HG03558 (cell line): ENCODE measurements around the gene COPZ1.
"Not testable (repeated sequence)": the region's sequence is repeated elsewhere in the genome, so short reads cannot be mapped to it uniquely, and the experiment has no call there.

Experiments
- ATAC-seq: cut with Tn5 transposase; IDR thresholded peaks from one replicate; pipeline ENCODE4 v1.9.1; 2021; ENCODE audit warnings: moderate number of reproducible peaks; ENCODE audit not compliant: unreplicated experiment; ENCODE audit errors: extremely low read depth

Gene COPZ1

DNA sequence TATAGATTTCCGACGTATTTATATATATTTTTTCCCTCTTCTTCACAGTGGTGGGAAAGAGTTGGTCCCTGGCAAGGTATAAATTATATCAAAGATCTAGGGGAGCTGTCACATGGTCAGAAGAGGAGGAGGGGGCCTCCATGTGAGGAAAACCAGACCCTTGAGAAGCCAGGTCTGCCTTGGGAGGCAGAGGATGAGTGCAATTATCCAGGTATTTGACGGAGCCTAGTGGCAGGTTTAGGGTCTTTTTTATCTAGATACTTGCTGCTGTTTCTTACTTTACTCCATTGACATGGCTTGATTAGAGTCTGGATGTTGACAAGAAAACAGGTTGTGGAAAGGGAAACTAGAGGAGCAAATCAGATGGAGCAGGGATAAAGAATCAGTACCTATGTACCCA, 5.5 kb downstream of the COPZ1 start:
- ATAC-seq: no peak

- ATAC-seq: no peak
These were observed 6.5 kb downstream of the COPZ1 start for GRCh38 chr12:54331461-54331860.

GRCh38 chr12:54333420-54334034, 8.6 kb downstream of the COPZ1 start:
- ATAC-seq: no peak

GRCh38 chr12:54337280-54337842, 12.4 kb downstream of the COPZ1 start:
- ATAC-seq: no peak

DNA sequence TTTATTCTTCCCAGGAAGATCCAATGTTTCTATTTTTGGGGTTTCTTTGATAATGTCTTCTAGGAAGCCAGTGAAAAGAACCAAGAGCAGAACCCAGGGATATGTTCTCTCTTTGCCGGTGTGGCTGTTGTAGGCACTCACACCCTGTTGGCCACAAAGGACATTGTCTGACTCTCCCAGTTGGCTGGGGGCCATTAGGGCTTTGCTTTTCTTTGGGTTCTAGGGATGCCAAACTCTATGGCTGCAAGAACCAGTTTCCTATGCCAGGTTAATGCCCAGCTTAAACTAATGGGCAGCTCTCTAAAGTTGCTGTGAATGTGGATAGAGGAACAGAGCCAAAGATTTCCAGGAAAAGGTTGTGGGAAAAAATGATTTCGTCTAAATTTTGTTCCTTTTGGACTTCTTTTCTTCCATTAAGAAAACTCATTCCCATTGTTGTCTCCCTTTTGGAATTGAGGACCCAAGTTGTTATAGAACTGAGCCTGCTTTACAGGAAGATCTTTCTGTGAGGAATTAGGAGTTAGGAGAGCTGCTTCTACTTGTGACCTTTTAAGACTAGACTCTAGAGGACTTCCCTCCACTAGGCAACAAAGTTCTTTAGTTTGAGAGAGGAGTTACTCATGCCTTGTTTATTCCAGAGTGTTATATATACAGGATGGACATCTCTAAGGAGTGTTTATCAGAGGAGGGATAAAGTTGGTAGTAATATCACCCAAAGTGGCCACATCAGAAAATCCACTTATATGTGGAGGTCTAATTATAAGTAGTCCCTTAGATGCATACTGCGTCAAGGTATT, 13.1 kb downstream of the COPZ1 start:
- no peak for ATAC-seq

DNA sequence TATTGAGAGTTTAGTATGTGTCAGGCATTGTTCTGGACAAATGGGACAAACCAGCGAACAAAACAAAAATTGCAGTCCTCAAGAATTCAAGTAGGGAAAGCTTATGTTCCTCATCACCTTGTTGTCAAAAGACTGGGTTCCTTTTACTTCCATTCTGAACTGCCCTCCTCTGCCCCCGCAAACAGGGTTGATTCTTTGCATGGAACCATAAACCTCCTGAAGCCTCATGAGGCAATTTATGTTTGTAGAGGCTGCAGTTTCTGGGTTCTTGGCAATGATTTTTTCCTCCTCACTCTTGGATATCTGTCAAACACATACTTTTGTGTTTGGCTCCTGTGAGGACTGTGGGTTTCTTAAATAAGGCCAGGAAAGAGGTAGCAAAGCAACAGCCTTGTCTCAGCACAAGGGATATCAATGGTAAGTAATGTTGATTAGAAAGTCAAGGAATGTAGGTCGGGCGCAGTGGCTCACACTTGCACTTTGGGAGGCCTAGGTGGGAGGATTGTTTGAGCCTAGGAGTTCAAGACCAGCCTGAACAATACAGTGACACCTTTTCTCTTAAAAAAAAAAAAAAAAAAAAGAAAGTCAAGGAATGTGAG, 13.9 kb downstream of the COPZ1 start:
- no peak for ATAC-seq

- ATAC-seq: no peak
These were observed 15.9 kb downstream of the COPZ1 start for GRCh38 chr12:54340846-54341245.

DNA sequence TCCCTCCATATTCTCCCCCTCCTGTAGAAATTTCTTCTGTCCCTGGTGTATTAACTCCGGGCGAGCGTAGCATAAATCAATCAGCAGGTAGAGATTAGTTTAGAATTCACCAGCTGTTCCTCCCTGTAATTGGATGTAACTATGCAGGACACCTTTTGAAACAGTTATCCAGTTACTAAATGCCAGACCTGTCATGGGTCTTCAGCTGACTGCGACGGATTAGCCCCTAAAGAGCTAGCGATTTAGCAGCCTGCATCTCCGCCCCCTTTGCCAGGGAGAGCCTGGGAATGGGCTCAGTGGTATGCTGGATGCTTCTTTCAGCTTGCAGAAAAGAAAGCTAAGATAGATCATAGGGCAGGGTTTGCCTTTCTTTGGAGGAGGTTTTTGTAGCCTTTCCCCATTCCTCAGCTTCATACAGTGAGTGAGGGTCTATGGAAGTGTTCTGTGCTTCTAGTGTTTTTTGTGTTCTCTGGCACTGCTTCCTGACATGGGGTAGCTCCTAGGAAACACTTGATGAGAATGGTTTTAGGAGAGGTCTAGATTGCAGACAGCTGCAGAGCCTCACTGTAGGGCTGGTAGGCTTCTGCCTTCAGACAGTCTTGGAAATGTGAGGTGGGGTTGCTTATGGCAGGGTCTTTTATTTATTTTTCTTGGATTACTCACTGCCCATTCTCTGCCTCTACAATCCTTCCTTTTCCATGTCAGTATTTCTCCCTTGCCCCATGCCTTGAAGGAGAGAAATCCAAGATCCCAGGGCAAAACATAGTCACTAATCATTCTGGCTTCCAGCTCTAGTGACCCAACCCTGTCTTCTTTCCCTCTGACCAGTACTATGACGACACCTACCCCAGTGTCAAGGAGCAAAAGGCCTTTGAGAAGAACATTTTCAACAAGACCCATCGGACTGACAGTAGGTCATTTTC, 16.7 kb downstream of the COPZ1 start:
- no peak for ATAC-seq

- ATAC-seq: no peak
These were observed 24.1 kb downstream of the COPZ1 start for GRCh38 chr12:54349036-54349435.

DNA sequence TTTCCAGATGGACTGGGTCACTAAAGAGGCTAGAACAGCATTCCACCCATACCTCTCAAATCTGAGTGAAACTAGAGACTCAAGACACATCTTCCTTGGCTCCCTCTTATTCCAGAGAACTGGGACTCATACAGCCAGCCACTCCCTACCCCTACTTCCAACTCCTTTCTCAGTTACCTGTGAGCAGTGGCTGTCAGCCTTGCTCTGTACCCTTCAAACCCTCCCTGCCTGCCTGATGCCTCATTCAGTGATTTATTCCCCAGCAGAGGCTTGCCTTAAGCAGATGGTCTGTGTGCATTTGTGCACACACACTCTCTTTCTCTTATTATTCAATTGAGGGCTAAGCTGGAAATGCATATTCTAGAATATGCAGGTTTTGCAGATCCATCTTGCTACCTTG, 24.7 kb downstream of the COPZ1 start:
- ATAC-seq: no peak

DNA sequence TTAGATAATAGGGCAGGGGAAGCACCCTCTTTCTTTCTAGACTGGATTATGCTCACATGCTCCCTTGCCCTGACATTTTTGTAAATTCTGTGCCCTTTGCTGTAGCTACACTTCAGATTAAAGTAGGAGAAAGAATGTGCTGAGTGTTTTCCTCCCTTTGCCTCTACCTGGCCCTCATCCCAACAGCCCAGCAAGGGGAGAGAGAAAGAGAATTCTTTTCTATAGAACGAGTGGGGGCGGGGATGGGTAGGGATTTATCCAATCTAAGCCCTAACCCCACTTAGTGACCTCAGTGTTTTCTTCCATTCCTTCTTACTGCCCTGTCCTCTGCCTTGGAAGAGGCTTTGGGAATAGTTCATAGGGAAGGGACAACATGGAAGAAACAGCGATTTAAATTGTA, 25.8 kb downstream of the COPZ1 start:
- no peak for ATAC-seq

- ATAC-seq: no peak
These were observed 26.4 kb downstream of the COPZ1 start for GRCh38 chr12:54351341-54351740.

GRCh38 chr12:54352022-54352531, 27.1 kb downstream of the COPZ1 start:
- ATAC-seq: no peak

DNA sequence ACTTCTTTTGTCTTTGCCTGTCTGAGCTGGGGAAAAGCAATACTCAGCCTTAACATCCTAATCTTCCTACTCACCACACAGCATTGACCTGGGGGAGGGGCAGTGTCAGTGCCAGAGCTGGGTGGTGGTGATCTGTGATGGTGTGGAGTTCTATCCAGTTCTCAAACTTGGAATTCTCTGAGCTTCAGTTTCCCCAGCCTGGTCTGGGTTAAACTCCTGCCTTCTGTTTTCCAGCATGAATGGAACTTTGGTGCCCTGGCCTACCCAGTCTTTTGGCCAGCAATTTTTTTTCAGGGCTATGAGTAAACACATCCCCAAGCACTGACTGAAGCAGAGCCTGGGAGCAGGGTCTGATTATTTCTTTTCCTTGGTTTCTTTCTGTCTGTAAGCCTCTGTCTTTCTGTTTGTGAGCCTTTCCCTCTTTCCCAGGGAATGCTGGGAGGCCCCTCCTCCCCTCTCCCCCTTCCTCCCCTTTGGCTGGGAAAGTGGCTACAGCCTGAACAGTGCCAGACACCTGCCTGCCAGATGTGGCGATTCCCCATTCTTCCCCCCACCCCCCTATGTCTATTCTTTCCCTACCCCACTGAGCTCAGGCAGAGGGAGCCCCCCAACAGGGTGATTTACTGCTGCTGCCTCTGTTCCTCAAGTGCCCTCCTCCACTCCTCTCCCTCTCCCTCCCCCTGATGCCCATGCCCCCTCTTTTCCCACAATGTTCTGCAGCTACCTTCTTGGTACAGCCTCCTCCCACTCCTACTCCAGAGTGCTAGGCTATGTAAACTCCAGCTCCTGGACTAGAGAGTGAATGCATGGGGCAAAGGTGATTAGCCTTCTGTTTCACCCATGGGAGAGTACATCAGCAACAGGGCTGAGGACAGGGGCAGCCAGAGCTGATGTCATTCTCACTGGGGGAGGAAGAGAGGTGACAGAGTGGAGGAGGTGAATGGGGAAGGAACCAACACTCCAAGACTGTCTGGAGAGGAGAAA, 28.3 kb downstream of the COPZ1 start:
- no peak for ATAC-seq

DNA sequence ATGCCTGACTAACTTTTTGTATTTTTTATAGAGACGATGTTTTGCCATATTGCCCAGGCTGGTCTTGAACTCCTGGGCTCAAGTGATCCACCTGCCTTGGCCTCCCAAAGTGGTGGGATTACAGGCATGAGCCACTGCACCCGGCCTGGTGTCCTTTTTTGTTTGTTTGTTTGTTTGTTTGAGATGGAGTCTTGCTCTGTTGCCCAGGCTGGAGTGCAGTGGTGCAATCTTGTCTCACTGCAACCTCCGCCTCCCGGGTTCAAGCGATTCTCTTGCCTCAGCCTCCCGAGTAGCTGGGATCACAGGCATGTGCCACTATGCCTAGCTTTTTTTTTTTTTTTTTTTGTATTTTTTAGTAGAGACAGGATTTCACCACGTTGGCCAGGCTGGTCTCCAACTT, 29.3 kb downstream of the COPZ1 start:
- ATAC-seq: not testable (repeated sequence)

DNA sequence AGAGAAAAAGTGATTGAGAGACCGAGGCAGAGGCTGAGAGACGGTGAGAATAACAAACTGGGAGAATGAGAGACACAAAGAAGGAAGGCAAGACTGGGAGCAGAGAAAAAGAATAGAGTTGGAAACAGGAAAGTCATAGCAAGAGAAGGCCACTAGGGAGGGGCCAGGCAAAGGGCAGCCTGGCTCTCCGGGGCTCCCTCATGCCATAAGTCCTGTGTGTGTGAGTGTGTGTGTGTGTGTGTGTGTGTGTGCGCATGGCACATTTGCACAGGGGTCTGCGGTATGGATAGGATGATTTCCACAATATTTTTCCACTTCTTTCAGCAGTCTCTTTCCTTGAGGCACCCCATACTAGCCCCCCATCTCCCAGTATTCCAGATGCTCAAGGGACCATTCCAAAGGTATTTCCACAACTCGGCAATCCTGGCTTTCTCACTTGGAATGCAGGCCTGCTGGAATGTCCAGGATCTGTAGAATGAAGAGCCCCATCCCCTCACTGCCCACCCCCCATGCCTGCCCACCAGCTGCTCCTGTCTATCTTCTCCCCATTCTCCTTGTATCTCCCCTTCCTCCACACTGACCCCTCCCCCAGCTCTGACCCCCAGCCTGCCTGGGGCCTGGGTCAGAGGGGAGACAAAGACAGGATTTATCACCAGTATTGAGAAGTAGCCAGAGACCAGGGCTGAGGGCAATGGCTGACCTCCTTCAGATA, 30.3 kb downstream of the COPZ1 start:
- no peak for ATAC-seq

DNA sequence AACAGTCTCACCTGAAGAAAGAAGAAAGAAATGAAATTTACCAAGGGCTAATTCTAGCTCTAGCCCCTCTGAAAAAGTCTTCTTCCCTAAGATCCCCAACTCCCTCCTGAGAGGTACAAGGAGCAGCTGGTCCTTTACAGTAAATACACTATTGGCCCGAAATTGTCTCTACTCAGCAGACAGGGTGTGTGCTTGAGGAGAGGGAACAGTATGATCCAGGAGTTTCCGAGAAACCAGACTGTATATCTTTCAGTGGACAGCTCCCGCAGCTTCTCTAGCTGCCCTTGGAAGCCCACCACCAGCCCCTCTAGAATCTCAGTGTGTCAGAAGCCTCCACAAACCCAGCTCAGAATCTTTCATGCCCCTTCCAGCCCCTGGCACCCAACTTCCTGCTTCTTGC, 31.3 kb downstream of the COPZ1 start:
- no peak for ATAC-seq

DNA sequence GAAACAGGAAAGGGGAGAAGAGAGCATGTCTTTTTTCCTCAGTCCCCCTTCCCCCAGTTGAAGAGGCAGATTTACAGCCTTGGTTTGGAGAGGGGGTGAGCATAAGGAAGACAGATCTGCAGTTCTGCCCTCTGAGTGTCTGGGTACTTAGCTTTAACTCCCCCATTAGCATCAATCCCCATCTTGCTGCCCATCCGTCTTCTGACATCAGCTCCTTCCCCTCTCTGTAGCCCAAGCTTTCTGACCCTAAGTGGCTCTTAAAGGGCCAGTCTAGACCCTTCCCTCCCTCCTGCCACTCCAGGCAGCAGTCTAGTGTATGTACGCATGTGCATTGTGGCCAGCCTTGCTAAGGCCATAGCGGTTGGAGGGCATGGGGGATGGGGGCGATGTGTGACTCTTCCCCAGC, 32.0 kb downstream of the COPZ1 start:
- no peak for ATAC-seq
